HepG2 (cell line): Measurements from ENCODE around the gene EXOSC9.

Experiments
- CREBL2 ChIP-seq: sonication (generic); formaldehyde crosslinking; IDR thresholded peaks from 2 replicates; pipeline ENCODE4 v1.8.1; 2023; ENCODE audit warnings: missing genetic modification reagents, mild to moderate bottlenecking, borderline replicate concordance
- DR1 ChIP-seq: sonication (generic); formaldehyde crosslinking; IDR thresholded peaks from 2 replicates; pipeline ENCODE4 v1.8.0; 2021; ENCODE audit warnings: mild to moderate bottlenecking, missing genetic modification reagents, inconsistent platforms
- POLR2A ChIP-seq, 2 experiments: IDR thresholded peaks; 2 replicates each; pipeline ENCODE4 v1.6.1; 2011; ENCODE audit warnings: low read depth in 2 of 2, low read length in 2 of 2, mild to moderate bottlenecking in 1 of 2, moderate library complexity in 1 of 2; ENCODE audit not compliant: insufficient read depth in 1 of 2
- RCOR2 ChIP-seq: IDR thresholded peaks from 2 replicates; pipeline ENCODE4 v1.6.1; 2016; ENCODE audit warnings: missing biosample characterization, missing genetic modification reagents
- USF2 ChIP-seq, 2 experiments: sonication (generic) in 1 of 2; formaldehyde crosslinking in 1 of 2; IDR thresholded peaks; 2 replicates each; pipeline versions ENCODE4 v1.5.1 to v1.6.1; 2011 to 2020; ENCODE audit warnings: borderline replicate concordance in 1 of 2, low read depth in 1 of 2, low read length in 1 of 2, mild to moderate bottlenecking in 1 of 2, missing genetic modification reagents in 1 of 2, moderate library complexity in 1 of 2
- ZC3H4 ChIP-seq: sonication (generic); formaldehyde crosslinking; IDR thresholded peaks from 2 replicates; pipeline ENCODE4 v1.4.0; 2020; ENCODE audit warnings: missing genetic modification reagents, borderline replicate concordance
- ZNF350 ChIP-seq: sonication (generic); formaldehyde crosslinking; IDR thresholded peaks from 2 replicates; pipeline ENCODE4 v1.4.0; 2020; ENCODE audit warnings: mild to moderate bottlenecking, low read depth, missing genetic modification reagents, borderline replicate concordance
- TF ChIP-seq, protein P1 (sequence below): sonication (generic); formaldehyde crosslinking; IDR thresholded peaks from 2 replicates; pipeline ENCODE4 v1.5.0; 2020; ENCODE audit warnings: mild to moderate bottlenecking, missing genetic modification reagents, moderate library complexity
- TF ChIP-seq, protein P2 (sequence below): sonication (generic); formaldehyde crosslinking; IDR thresholded peaks from 2 replicates; pipeline ENCODE4 v1.5.0; 2020; ENCODE audit warnings: missing genetic modification reagents

DNA sequence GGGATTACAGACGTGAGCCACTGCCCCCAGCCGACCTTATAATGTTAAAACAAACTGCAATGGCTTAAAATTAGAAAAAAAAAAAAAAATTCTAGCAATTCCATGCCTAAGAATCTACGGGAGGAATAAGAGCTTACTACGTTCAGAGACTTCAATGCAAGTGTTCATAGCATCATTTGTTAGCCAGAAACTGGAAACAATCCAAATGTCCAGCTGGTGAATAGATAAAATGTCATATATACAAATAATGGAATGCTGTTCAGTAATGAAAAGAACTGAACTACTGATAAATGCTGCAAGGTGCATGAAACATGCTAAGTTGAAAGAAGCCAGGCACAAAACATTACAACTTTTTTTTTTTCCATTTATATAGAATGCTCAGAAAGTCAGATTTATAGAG, 5.3 kb downstream of the EXOSC9 start:
- TF ChIP-seq ZC3H4 = no peak
- no peak for TF ChIP-seq RCOR2 (CRISPR knock-in tag)
- TF ChIP-seq, protein P1, sequence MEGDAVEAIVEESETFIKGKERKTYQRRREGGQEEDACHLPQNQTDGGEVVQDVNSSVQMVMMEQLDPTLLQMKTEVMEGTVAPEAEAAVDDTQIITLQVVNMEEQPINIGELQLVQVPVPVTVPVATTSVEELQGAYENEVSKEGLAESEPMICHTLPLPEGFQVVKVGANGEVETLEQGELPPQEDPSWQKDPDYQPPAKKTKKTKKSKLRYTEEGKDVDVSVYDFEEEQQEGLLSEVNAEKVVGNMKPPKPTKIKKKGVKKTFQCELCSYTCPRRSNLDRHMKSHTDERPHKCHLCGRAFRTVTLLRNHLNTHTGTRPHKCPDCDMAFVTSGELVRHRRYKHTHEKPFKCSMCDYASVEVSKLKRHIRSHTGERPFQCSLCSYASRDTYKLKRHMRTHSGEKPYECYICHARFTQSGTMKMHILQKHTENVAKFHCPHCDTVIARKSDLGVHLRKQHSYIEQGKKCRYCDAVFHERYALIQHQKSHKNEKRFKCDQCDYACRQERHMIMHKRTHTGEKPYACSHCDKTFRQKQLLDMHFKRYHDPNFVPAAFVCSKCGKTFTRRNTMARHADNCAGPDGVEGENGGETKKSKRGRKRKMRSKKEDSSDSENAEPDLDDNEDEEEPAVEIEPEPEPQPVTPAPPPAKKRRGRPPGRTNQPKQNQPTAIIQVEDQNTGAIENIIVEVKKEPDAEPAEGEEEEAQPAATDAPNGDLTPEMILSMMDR (CRISPR knock-in tag) = no peak
- no peak for TF ChIP-seq ZNF350 (CRISPR knock-in tag)
- TF ChIP-seq, protein P2, sequence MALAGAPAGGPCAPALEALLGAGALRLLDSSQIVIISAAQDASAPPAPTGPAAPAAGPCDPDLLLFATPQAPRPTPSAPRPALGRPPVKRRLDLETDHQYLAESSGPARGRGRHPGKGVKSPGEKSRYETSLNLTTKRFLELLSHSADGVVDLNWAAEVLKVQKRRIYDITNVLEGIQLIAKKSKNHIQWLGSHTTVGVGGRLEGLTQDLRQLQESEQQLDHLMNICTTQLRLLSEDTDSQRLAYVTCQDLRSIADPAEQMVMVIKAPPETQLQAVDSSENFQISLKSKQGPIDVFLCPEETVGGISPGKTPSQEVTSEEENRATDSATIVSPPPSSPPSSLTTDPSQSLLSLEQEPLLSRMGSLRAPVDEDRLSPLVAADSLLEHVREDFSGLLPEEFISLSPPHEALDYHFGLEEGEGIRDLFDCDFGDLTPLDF = no peak
- TF ChIP-seq CREBL2 (CRISPR knock-in tag) = no peak
- no peak for TF ChIP-seq USF2 (IDR thresholded peaks at IDR 0.05; ENCODE audit: low read depth, low read length)
- no peak for TF ChIP-seq USF2 (CRISPR knock-in tag; IDR thresholded peaks at IDR 0.05; ENCODE audit: borderline replicate concordance)
- TF ChIP-seq DR1 (CRISPR knock-in tag) = no peak
- no peak for TF ChIP-seq POLR2A (IDR thresholded peaks at IDR 0.05; ENCODE audit: insufficient read depth in 1 of 2, low read depth in 2 of 2, low read length in 2 of 2)
